ENCODE results near the gene SRSF7.

The SRSF7 gene

GRCh38 chr2:38750891-38751595 lies at the start of gene SRSF7 (continued):
- TF ChIP-seq ZNF518A (tag by site-specific recombination; conservative IDR thresholded peaks at IDR 0.05; ENCODE audit: low read depth) (peak; percentile 39; the same call in 1 of the 2 replicates), ZNF114 (tag by site-specific recombination; IDR thresholded peaks at IDR 0.05) (no peak), ZNF560 (tag by site-specific recombination; IDR thresholded peaks at IDR 0.05; ENCODE audit: borderline replicate concordance) (no peak), ZNF266 (tag by site-specific recombination; IDR thresholded peaks at IDR 0.05; ENCODE audit: low read depth) (no peak), ZNF747 (tag by site-specific recombination; IDR thresholded peaks at IDR 0.05) (no peak), PRDM6 (tag by site-specific recombination; IDR thresholded peaks at IDR 0.05) (no peak), HIC1 (tag by site-specific recombination; IDR thresholded peaks at IDR 0.05) (no peak), ZNF837 (tag by site-specific recombination; IDR thresholded peaks at IDR 0.05) (no peak), ZNF791 (tag by site-specific recombination; IDR thresholded peaks at IDR 0.05) (no peak), BCL6B (tag by site-specific recombination; IDR thresholded peaks at IDR 0.05) (0 out of 2 replicates have a peak, but pooled peaks have one; percentile 7), ZSCAN18 (tag by site-specific recombination; IDR thresholded peaks at IDR 0.05) (peak; percentile 15; the same call in 1 of the 2 replicates), ZNF354C (tag by site-specific recombination; IDR thresholded peaks at IDR 0.05; ENCODE audit: borderline replicate concordance, low read depth) (no peak), ZNF157 (tag by site-specific recombination; IDR thresholded peaks at IDR 0.05) (no peak), REPIN1 (tag by site-specific recombination; IDR thresholded peaks at IDR 0.05; ENCODE audit: low read depth) (0 out of 2 replicates have a peak, but pooled peaks have one; percentile 72), ZNF768 (tag by site-specific recombination; IDR thresholded peaks at IDR 0.05) (no peak; the same call in 1 of the 2 replicates), ZNF645 (tag by site-specific recombination; IDR thresholded peaks at IDR 0.05) (0 out of 2 replicates have a peak, but pooled peaks have one; percentile 67), ZNF394 (tag by site-specific recombination; IDR thresholded peaks at IDR 0.05; ENCODE audit: borderline replicate concordance) (peak; percentile 78; the same call in 1 of the 2 replicates), ZNF248 (tag by site-specific recombination; IDR thresholded peaks at IDR 0.05) (no peak), ZNF548 (tag by site-specific recombination; IDR thresholded peaks at IDR 0.05) (0 out of 2 replicates have a peak, but pooled peaks have one; percentile 11), MEIS1 (CRISPR knock-in tag; IDR thresholded peaks at IDR 0.05; ENCODE audit: borderline replicate concordance) (no peak), PRDM1 (tag by site-specific recombination; IDR thresholded peaks at IDR 0.05) (no peak; the same call in 1 of the 2 replicates), PATZ1 (tag by site-specific recombination; IDR thresholded peaks at IDR 0.05) (peak; percentile 30), ZNF555 (tag by site-specific recombination; conservative IDR thresholded peaks at IDR 0.05) (no peak)

Measured in HEK293 (cell line).